Astrocyte (in vitro differentiated cells and primary cell): ENCODE measurements around the gene JMJD6.

ENCODE experiments used
- EZH2 ChIP-seq: IDR thresholded peaks from 2 replicates; pipeline ENCODE4 v1.6.1; 2012; ENCODE audit warnings: mild to moderate bottlenecking, low read length, inconsistent platforms; ENCODE audit not compliant: insufficient read depth
- TF ChIP-seq, protein P1 (sequence below): IDR thresholded peaks from 2 replicates; pipeline ENCODE4 v1.5.1; 2011; ENCODE audit warnings: low read depth, mild to moderate bottlenecking, inconsistent platforms, low read length, moderate library complexity; ENCODE audit not compliant: insufficient read depth

DNA sequence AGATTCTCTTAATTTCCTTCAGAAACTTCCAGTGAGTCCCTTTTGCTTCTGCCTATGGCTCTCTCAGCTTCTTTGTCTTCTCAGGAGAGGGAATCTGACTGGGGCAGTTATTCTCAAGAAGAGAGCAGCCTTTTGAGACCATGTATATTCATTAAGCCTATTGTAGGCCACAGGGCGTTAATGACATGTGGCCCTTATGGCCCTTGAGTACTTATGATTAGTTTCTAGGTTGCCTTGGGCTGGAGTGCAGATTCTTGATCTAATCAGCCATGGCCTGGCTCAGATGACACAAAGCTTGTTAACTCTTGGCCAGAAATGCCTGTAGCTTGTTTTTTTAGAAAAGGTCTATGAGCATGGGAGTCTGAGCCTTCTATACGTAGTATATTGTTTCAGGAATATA, 28.9 kb upstream of the JMJD6 start:
- TF ChIP-seq, protein P1, sequence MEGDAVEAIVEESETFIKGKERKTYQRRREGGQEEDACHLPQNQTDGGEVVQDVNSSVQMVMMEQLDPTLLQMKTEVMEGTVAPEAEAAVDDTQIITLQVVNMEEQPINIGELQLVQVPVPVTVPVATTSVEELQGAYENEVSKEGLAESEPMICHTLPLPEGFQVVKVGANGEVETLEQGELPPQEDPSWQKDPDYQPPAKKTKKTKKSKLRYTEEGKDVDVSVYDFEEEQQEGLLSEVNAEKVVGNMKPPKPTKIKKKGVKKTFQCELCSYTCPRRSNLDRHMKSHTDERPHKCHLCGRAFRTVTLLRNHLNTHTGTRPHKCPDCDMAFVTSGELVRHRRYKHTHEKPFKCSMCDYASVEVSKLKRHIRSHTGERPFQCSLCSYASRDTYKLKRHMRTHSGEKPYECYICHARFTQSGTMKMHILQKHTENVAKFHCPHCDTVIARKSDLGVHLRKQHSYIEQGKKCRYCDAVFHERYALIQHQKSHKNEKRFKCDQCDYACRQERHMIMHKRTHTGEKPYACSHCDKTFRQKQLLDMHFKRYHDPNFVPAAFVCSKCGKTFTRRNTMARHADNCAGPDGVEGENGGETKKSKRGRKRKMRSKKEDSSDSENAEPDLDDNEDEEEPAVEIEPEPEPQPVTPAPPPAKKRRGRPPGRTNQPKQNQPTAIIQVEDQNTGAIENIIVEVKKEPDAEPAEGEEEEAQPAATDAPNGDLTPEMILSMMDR = no peak
- TF ChIP-seq EZH2 = no peak
